Trophoblast cell (in vitro differentiated cells and primary cell): ENCODE results near the gene DGCR2.

Source experiments
- DNase-seq, 2 donors: peaks; one replicate each; pipeline ENCODE4 v3.0.0-alpha.2; 2016
- H2AFZ ChIP-seq: 2 replicates; pipeline ENCODE4 v1.6.1; 2013; ENCODE audit warnings: low read length, moderate library complexity, mild to moderate bottlenecking; ENCODE audit not compliant: insufficient read depth, poor library complexity
- H2AK5ac ChIP-seq: 2 replicates; pipeline ENCODE4 v1.6.1; 2013; ENCODE audit warnings: mild to moderate bottlenecking, low read length
- H2BK120ac ChIP-seq: 2 replicates; pipeline ENCODE4 v1.6.1; 2013; ENCODE audit warnings: low read length, mild to moderate bottlenecking, moderate library complexity; ENCODE audit not compliant: insufficient read depth, poor library complexity
- H2BK12ac ChIP-seq: 2 replicates; pipeline ENCODE4 v1.6.1; 2013; ENCODE audit warnings: mild to moderate bottlenecking, low read length, moderate library complexity
- H2BK5ac ChIP-seq: 2 replicates; pipeline ENCODE4 v1.6.1; 2013; ENCODE audit warnings: low read length, low read depth, moderate library complexity, mild to moderate bottlenecking; ENCODE audit not compliant: poor library complexity
- H3K14ac ChIP-seq: 2 replicates; pipeline ENCODE4 v1.6.1; 2013; ENCODE audit warnings: mild to moderate bottlenecking, low read length
- H3K18ac ChIP-seq: 2 replicates; pipeline ENCODE4 v1.6.1; 2013; ENCODE audit warnings: mild to moderate bottlenecking, low read length
- H3K23ac ChIP-seq: 2 replicates; pipeline ENCODE4 v1.6.1; 2013; ENCODE audit warnings: low read length
- H3K27ac ChIP-seq: 2 replicates; pipeline ENCODE4 v1.5.1; 2013; ENCODE audit warnings: low read depth, mild to moderate bottlenecking, inconsistent platforms, low read length, moderate library complexity
- H3K27me3 ChIP-seq: 2 replicates; pipeline ENCODE4 v1.6.1; 2013; ENCODE audit warnings: inconsistent platforms, mild to moderate bottlenecking, low read length, moderate library complexity; ENCODE audit not compliant: insufficient read depth
- H3K36me3 ChIP-seq, 2 experiments: 1 replicate in 1 of 2; 2 replicates in 1 of 2; pipeline ENCODE4 v1.6.1; 2013; ENCODE audit warnings: low read length in 2 of 2, mild to moderate bottlenecking in 2 of 2, moderate library complexity in 1 of 2; ENCODE audit not compliant: insufficient read depth in 2 of 2, control insufficient read depth in 1 of 2
- H3K4ac ChIP-seq: 2 replicates; pipeline ENCODE4 v1.6.1; 2013; ENCODE audit warnings: low read depth, mild to moderate bottlenecking, low read length, moderate library complexity
- H3K4me1 ChIP-seq, 2 experiments: 1 replicate in 1 of 2; 2 replicates in 1 of 2; pipeline ENCODE4 v1.6.1; 2013; ENCODE audit warnings: low read length in 2 of 2, mild to moderate bottlenecking in 2 of 2, moderate library complexity in 1 of 2; ENCODE audit not compliant: insufficient read depth in 2 of 2, control insufficient read depth in 1 of 2
- H3K4me2 ChIP-seq: 2 replicates; pipeline ENCODE4 v1.6.1; 2013; ENCODE audit warnings: inconsistent platforms, mild to moderate bottlenecking, low read length, moderate library complexity
- H3K4me3 ChIP-seq: 2 replicates; pipeline ENCODE4 v1.5.1; 2013; ENCODE audit warnings: mild to moderate bottlenecking, low read depth, low read length, inconsistent platforms
- H3K79me1 ChIP-seq: one replicate; pipeline ENCODE4 v1.6.1; 2013; ENCODE audit warnings: low read length
- H3K79me2 ChIP-seq: 2 replicates; pipeline ENCODE4 v1.6.1; 2013; ENCODE audit warnings: low read length, mild to moderate bottlenecking; ENCODE audit not compliant: control insufficient read depth, insufficient read depth, poor library complexity
- H3K9ac ChIP-seq: 2 replicates; pipeline ENCODE4 v1.6.1; 2013; ENCODE audit warnings: mild to moderate bottlenecking, low read length
- H3K9me3 ChIP-seq: 2 replicates; pipeline ENCODE4 v1.6.1; 2013; ENCODE audit warnings: low read depth, mild to moderate bottlenecking, control low read depth, inconsistent platforms, low read length; ENCODE audit not compliant: insufficient read depth
- H4K12ac ChIP-seq: 2 replicates; pipeline ENCODE4 v1.6.1; 2013; ENCODE audit warnings: low read depth, mild to moderate bottlenecking, low read length, moderate library complexity
- H4K8ac ChIP-seq: 2 replicates; pipeline ENCODE4 v1.6.1; 2013; ENCODE audit warnings: low read depth, mild to moderate bottlenecking, low read length, moderate library complexity
- H4K91ac ChIP-seq: one replicate; pipeline ENCODE4 v1.6.1; 2013; ENCODE audit warnings: low read depth, mild to moderate bottlenecking, low read length, moderate library complexity
- WGBS: extraction: QIAGEN DNeasy Blood & Tissue Kit; methylation state at CpG from one replicate; pipeline ENCODE4 v1.1.7; 2013; ENCODE audit warnings: missing lambda C conversion rate; ENCODE audit not compliant: insufficient read length, insufficient coverage; ENCODE audit errors: extremely low coverage; 5-methylcytosine and 5-hydroxymethylcytosine counted together

Gene DGCR2

DNA sequence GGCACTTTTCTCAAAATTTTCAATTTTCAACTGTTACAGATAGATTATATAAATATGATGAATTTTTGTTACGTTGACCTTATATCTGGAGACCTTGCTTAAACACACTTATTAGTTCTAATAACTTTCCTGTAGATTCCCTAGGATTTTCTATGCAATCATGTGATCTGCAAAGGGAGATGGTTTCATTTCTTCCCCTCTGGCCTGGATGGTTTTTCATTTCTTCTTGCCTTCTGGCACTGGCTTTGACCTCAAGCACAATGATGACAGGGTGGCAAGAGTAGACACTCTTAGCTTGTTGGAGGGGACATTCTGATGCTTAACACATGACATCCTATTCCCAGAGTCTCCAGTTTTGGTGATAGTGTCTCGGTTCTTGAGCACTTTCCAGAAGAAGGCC, 75.9 kb downstream of the DGCR2 start:
- Histone ChIP-seq H3K79me2 (no peaks in the 10 kb centered on the region), H4K91ac (no peak overlapping the region), H3K27me3 (no peaks in the 10 kb centered on the region), H3K79me1 (no peaks in the 10 kb centered on the region), H3K18ac (no peak overlapping the region), H2AFZ (no peak overlapping the region), H3K4me3 (no peak overlapping the region), H3K4ac (no peak overlapping the region), H3K14ac (no peak overlapping the region), H3K4me1 (no peaks in the 10 kb centered on the region), H3K36me3 (peaks cover 60 to 66% of the 10 kb centered on the region in 2 experiments), H4K8ac (no peak overlapping the region), H3K23ac (no peak overlapping the region), H3K4me2 (no peak overlapping the region), H2BK120ac (no peak overlapping the region), H2AK5ac (no peak overlapping the region), H4K12ac (no peak overlapping the region), H2BK12ac (no peak overlapping the region), H3K27ac (no peak overlapping the region), H3K9me3 (peaks cover 2% of the 10 kb centered on the region), H2BK5ac (no peak overlapping the region), H3K9ac (no peak overlapping the region)
- WGBS = no CpG with 5 or more reads among the region's 2 CpGs
- DNase-seq = no peak

- Histone ChIP-seq H3K9ac (no peak overlapping the region), H3K36me3 (peaks cover 71 to 78% of the 10 kb centered on the region in 2 experiments), H3K4me1 (no peaks in the 10 kb centered on the region), H4K12ac (no peak overlapping the region), H3K23ac (no peak overlapping the region), H3K4ac (no peak overlapping the region), H2BK120ac (no peak overlapping the region), H3K27me3 (no peaks in the 10 kb centered on the region), H2AFZ (no peak overlapping the region), H3K79me2 (no peaks in the 10 kb centered on the region), H3K27ac (no peak overlapping the region), H4K8ac (no peak overlapping the region), H3K18ac (no peak overlapping the region), H3K4me2 (no peak overlapping the region), H3K14ac (no peak overlapping the region), H3K79me1 (no peaks in the 10 kb centered on the region), H3K4me3 (no peak overlapping the region), H4K91ac (no peak overlapping the region), H2AK5ac (no peak overlapping the region), H2BK12ac (no peak overlapping the region), H3K9me3 (peaks cover 2% of the 10 kb centered on the region), H2BK5ac (no peak overlapping the region)
- WGBS = no CpG with 5 or more reads among the region's 7 CpGs
- no peak for DNase-seq
Measured at GRCh38 chr22:19045094-19045493, 77.1 kb downstream of the DGCR2 start.

DNA sequence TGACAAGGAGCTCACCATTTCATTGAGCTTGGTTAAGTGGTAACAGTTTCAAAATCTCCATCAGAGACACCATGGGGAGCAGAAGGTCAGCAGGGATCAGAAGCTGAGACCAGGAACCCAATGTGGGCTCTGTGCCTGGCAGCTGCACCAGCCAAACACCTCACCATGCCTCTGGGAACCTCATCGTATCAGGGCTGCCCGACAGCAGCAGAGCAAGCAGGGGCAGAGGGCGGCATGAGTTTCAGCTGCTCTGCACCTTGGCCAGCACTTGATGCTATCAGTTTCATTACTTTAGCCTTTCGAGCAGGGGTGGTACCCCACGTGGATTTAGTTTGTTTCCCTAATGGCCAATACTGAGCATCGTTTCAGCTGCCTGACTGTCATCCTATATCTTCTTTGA, 77.8 kb downstream of the DGCR2 start:
- Histone ChIP-seq H2AK5ac (no peak overlapping the region), H3K4me1 (no peaks in the 10 kb centered on the region), H3K18ac (no peak overlapping the region), H2BK120ac (no peak overlapping the region), H3K4me3 (no peak overlapping the region), H3K27me3 (no peaks in the 10 kb centered on the region), H3K14ac (no peak overlapping the region), H4K91ac (no peak overlapping the region), H2AFZ (no peak overlapping the region), H2BK12ac (no peak overlapping the region), H3K79me2 (no peaks in the 10 kb centered on the region), H3K9ac (no peak overlapping the region), H4K12ac (no peak overlapping the region), H3K79me1 (no peaks in the 10 kb centered on the region), H4K8ac (no peak overlapping the region), H2BK5ac (no peak overlapping the region), H3K4me2 (no peak overlapping the region), H3K36me3 (peaks cover 79 to 86% of the 10 kb centered on the region in 2 experiments), H3K9me3 (peaks cover 2% of the 10 kb centered on the region), H3K27ac (no peak overlapping the region), H3K4ac (no peak overlapping the region), H3K23ac (no peak overlapping the region)
- WGBS = no CpG with 5 or more reads among the region's 6 CpGs
- no peak for DNase-seq

GRCh38 chr22:19043121-19044085, 78.8 kb downstream of the DGCR2 start:
- no peak overlapping the region for H3K18ac ChIP-seq
- WGBS = no CpG with 5 or more reads among the region's 14 CpGs
- H3K27me3 ChIP-seq = no peaks in the 10 kb centered on the region

More at GRCh38 chr22:19043121-19044085, 78.8 kb downstream of the DGCR2 start:
- H3K9me3 ChIP-seq = peaks cover 2% of the 10 kb centered on the region
- no peak overlapping the region for H3K4me3 ChIP-seq
- H2BK5ac ChIP-seq = no peak overlapping the region
- H3K79me2 ChIP-seq = no peaks in the 10 kb centered on the region
- no peak overlapping the region for H3K4me2 ChIP-seq
- H3K27ac ChIP-seq = no peak overlapping the region
- H2AK5ac ChIP-seq = no peak overlapping the region
- H4K12ac ChIP-seq = no peak overlapping the region
- DNase-seq = no peak
- H4K91ac ChIP-seq = no peak overlapping the region
- H3K79me1 ChIP-seq = no peaks in the 10 kb centered on the region
- H3K14ac ChIP-seq = no peak overlapping the region
- peaks cover 80 to 87% of the 10 kb centered on the region in 2 experiments for H3K36me3 ChIP-seq
- H2BK120ac ChIP-seq = no peak overlapping the region
- no peaks in the 10 kb centered on the region for H3K4me1 ChIP-seq
- no peak overlapping the region for H3K9ac ChIP-seq
- no peak overlapping the region for H2AFZ ChIP-seq
- H2BK12ac ChIP-seq = no peak overlapping the region
- no peak overlapping the region for H3K4ac ChIP-seq
- no peak overlapping the region for H4K8ac ChIP-seq
- H3K23ac ChIP-seq = no peak overlapping the region
